LNCaP clone FGC (cell line): ENCODE results near the gene DSPP.

Source experiments
- DNase-seq: peaks from one replicate; pipeline ENCODE4 v3.0.0-alpha.2; 2011; ENCODE audit warnings: low read depth
- H3K4me3 ChIP-seq: 2 replicates; pipeline ENCODE4 v1.5.1; 2011; ENCODE audit warnings: mild to moderate bottlenecking, low read depth, low read length, control low read depth
- CTCF ChIP-seq: IDR thresholded peaks from 2 replicates; pipeline ENCODE4 v1.5.1; 2012; ENCODE audit warnings: mild to moderate bottlenecking; ENCODE audit not compliant: control insufficient read depth, insufficient read depth; ENCODE audit errors: extremely low read depth

Gene DSPP

DNA sequence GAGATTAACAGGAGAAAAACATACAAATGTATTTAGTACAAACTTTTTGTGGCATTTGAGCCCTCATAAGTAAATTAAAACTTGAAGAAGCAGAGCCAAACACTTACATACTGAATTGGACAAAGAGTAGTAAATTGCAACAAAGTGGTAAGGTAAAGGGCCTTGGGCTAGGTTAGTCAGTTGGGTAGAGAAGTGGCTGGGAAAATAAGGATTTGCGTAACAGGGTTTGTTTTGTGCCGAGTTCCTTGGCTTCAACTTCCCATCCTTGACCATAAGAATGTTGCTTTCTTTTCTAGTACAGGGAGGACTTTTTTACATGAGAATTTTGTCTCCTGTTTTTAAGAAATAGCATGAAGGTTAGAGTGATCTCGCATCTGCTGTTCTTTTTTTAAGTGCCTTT, 33.3 kb upstream of the DSPP start:
- H3K4me3 ChIP-seq = no peak overlapping the region
- DNase-seq = no peak
- no peak for TF ChIP-seq CTCF

DNA sequence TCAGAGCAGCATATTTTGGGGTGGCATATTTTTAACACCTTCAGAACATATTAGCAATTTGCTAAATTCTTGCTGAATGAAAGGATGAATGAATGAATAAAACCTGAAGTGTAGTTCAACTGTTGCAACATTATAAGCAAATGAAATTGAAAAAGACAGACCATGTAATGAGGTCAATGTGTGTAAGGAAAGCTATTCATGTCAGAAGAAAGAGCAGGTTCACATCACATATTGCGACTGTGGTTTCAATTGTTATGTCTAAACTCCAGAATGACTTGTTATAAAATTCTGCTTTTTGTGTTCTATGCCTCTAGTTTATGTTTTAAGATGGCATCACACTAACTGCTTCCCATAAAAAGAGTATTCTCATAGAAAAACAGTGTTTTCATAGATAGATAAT, 32.9 kb upstream of the DSPP start:
- DNase-seq = no peak
- no peak overlapping the region for H3K4me3 ChIP-seq
- no peak for TF ChIP-seq CTCF

DNA sequence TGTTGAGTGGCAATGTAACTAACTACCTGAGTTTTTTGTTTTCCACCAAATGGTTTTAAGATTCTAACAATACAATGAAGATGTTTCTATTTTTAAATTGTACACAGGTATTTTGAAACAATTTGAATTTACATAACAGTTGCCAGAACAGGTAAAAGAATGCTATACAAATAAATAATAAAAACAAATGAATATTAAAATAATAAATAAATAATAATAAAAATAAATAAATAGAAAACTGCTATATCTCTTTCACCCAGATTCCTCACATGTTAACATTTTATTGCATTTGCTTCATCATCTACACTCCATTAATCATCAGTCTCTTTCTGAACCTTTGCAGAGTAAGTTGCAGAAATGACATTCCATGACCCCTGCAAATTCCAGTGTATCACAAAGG, 32.3 kb upstream of the DSPP start:
- H3K4me3 ChIP-seq = no peak overlapping the region
- no peak for TF ChIP-seq CTCF
- no peak for DNase-seq

DNA sequence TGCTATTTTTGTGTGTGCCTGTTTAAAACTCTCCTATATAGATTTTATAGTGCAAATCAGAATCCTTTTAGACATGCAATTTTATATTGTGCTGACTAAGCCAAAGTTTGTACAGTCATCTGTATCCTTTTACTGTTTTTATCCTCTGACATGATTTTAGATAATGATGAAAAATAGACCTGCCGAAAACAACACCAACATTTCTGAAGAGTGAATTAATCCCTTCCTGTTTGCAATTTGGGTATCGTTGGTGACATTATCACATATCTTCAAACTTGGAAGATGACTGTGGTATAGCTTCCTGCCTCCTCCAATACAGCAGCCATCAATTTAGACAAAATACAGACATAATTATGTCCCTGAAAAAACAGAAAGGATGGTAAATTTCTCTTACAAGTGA, 28.9 kb upstream of the DSPP start:
- H3K4me3 ChIP-seq = no peak overlapping the region
- no peak for TF ChIP-seq CTCF
- no peak for DNase-seq

GRCh38 chr4:87580057-87580456, 28.3 kb upstream of the DSPP start:
- DNase-seq = no peak
- no peak for TF ChIP-seq CTCF
- no peak overlapping the region for H3K4me3 ChIP-seq

- DNase-seq = no peak
- H3K4me3 ChIP-seq = no peak overlapping the region
- TF ChIP-seq CTCF = no peak
Measured at GRCh38 chr4:87584222-87584908, 24.0 kb upstream of the DSPP start.

DNA sequence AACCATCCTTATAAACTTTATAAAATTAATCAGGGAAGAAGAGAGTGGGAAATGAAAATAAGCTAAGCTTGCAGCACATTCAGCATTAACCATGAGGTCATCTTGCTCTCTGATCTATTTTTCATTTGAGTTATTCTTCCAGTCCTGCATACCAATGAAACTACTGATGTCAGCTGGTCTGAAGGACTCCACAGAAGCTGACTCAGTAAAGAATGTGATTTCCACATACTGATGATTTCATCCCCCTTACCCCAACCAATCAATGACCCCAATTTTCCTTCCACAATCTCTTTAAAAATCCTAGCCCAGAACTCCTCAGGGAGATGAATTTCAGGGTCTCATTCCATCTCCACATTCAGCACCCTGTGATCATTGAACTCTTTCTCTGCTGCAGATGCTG, 18.8 kb upstream of the DSPP start:
- no peak for TF ChIP-seq CTCF
- DNase-seq = no peak
- H3K4me3 ChIP-seq = no peak overlapping the region
